Testis (tissue), 2 donors: Measurements from ENCODE around the gene PREB.

Source experiments
- POLR2A ChIP-seq: fragments of 450-650 bp; IDR thresholded peaks from one replicate; pipeline ENCODE4 v1.6.1; 2017; ENCODE audit warnings: antibody characterized with exemption, mild to moderate bottlenecking, moderate library complexity
- TF ChIP-seq, protein P1 (sequence below), 3 experiments: fragments of 450-650 bp in 2 of 3; fragments of 200-600 bp in 1 of 3; sonication (generic) in 1 of 3; IDR thresholded peaks; one replicate each; pipeline ENCODE4 v1.5.1; 2016 to 2019; ENCODE audit warnings: antibody characterized with exemption in 3 of 3, mild to moderate bottlenecking in 2 of 3, moderate library complexity in 1 of 3

DNA sequence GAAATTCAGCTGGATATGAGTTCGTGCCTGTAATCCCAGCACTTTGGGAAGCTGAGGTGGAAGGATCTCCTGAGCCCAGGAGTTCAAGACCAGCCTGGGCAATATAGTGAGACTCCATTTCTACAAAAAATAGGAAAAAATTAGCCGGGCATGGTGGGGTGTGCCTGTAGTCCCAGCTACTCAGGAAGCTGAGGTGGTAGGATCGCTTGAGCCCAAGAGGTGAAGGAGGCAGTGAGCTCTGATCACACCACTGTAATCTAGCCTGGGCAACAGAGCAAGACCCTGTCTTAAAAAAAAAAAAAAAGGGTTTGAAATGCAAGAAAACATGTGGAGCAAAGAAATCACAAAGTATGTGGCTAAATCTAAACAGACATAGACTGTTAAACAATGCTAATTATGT is 25.4 kb downstream of the PREB start:
- TF ChIP-seq, protein P1, sequence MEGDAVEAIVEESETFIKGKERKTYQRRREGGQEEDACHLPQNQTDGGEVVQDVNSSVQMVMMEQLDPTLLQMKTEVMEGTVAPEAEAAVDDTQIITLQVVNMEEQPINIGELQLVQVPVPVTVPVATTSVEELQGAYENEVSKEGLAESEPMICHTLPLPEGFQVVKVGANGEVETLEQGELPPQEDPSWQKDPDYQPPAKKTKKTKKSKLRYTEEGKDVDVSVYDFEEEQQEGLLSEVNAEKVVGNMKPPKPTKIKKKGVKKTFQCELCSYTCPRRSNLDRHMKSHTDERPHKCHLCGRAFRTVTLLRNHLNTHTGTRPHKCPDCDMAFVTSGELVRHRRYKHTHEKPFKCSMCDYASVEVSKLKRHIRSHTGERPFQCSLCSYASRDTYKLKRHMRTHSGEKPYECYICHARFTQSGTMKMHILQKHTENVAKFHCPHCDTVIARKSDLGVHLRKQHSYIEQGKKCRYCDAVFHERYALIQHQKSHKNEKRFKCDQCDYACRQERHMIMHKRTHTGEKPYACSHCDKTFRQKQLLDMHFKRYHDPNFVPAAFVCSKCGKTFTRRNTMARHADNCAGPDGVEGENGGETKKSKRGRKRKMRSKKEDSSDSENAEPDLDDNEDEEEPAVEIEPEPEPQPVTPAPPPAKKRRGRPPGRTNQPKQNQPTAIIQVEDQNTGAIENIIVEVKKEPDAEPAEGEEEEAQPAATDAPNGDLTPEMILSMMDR (IDR thresholded peaks at IDR 0.05): no peak
- no peak for TF ChIP-seq POLR2A
